GM19463 (cell line): ENCODE measurements around the gene TERB1.
A peak's percentile ranks its signal among the peaks of the same experiment; 100 is the strongest.

Experiments
- ATAC-seq: cut with Tn5 transposase; IDR thresholded peaks from one replicate; pipeline ENCODE4 v1.9.1; 2021; ENCODE audit warnings: mild to moderate bottlenecking, moderate library complexity; ENCODE audit not compliant: unreplicated experiment

The TERB1 gene

DNA sequence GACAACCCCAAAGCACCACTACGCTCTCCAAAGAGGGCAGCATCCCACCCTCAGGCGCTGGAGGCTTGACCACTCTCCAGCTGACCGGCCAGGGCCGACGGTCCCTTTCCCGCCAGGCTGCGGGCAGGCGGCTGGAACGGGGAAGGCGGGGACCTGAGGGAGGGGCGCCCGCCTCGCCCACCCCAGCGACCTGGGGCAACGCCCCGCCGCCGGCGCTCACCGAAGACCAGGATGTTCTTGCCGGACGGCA lies 50.4 kb downstream of the TERB1 start:
- ATAC-seq = peak; percentile 6

DNA sequence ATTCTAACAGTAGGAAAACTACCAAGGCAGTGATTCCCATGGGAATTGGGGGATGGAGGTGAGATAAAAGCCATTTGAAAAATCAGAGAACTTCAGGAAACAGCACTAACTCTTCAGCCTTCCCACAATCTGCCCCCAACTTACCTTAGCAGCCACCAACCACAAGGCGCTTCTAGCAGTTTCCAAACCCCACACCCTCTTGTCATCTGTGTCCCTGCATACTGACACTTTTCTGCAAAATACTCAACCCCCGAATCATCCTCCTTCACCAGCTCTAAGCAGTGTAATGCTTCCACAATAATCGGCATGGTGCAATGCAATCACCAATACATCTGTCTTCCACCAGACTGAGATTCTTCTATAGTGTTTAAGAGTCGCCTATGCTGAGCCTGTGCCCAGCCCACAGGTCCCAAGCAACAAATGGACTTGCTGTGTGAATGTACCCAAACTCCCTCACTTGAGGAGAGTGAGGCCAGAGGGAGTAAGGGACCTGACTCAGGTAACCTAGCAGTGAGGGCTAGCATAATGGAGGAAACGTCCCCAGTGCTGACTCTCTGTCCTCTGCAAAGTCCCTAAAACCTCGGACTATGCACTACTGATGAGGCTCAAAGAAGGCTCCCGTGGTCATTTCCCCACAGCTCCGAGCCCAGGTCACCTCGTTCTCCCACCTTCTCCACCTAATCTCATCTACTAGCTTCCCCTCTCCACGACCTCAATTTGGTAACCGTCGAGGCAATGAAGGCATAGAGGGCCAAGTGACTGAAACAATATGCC lies 50.9 kb downstream of the TERB1 start:
- ATAC-seq = no peak

DNA sequence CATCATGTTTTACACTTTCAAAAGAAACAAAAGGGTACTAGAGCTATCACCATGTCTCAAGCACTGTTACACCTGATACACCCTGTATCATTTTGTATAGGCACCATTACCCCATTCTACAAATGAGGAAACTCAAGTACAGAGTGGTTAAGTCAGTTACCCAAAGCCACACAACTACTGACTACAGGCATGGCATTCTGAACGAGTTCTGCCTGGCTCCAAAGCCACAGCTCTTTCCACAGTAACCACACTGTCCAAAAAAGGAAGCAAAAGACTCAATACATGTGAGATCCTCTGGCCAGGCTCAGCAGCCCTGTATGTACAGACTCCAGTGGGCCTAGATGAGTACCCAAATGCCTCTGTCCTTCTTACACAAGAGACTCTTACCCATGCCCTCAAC lies 54.7 kb downstream of the TERB1 start:
- ATAC-seq = peak; percentile 42

DNA sequence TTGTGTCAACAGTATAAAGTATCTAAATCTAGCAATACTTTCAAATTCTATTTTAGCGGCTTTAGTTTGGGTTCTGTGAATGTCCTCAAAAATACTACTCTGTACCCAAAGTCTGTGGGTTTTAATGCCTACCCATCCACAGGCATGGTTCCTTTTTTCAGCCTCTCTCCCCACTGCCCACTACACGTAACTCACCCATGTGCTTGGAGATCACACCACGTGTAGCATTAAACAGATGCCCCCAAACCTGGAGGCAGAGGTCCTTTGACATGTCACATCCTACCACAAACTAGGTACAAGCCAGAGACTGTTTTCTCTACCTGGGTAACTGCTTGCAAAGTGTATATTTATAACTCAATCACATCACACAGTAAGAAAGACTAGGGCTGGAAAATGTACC lies 55.3 kb downstream of the TERB1 start:
- no peak for ATAC-seq

DNA sequence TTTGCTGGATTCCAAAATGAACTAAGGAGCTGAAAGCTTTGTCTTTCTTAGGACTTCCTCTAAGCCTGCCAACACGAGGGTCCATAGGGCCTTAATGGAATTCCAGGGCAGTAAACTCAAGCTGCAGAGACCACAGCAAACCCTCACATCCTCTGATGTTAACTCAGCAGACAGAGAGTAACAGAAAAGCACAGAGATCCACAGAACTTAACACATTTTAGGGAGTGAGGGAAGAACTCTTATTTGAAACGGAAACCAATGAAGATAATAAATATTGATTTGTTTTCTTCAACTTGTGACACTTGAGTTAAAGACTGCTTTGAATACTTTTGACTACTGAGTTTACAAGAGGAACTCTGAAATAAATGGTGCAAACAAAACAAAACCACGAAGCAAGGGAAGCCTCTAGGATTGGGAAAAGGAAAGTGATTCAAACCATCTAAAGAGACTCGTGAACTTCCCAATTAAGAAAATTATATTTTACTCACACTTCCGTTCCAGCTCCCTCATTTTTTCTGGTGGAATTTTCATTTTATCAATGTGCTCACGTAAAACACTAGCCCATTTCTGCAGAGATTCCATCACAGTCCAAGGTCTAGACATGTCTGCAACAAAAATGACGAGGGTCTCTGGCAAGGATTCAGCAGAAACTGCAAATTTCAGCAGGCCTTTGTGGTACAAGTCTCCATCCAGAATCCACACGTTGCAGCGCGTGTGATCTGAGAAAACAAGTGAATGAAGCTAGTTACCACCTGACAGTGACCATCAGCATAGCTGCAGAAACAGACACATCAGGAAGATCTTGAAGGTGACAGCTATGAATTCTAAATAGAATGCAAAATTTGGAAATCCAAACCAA lies 59.2 kb downstream of the TERB1 start:
- no peak for ATAC-seq

DNA sequence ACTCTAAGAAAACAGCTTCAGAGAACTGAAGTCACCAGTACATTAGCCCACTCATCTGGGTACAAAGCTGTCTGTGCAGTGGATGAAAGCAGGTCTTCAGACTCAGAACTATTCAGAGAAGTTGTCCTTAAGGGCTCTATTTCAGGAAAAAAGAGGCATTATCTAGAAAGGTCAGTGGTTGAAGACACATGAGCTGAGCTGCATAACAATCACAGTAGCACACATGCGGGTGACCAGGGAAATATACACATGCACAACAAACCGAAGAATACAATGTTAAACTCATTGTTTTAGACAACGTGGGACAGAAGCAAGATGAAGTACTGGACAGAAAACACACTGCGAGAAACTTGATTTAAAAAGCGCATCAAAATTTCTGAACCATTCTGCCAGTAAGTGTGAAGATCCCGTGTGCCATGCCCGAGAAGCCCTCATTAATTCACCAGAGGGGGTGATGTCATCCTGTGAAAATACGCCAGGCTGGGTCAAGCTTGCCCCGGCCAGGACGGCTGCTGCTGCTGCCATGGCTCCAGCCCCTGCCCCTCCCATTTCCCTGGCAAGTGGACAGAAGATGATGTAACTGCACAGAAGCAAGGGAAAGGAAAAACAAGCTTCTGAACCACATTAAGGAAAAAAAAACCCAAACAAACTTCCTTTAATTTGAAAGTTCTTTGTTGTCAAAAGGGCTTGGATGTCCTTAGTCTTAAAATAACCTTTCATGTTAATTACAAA lies 60.0 kb downstream of the TERB1 start:
- ATAC-seq = no peak

DNA sequence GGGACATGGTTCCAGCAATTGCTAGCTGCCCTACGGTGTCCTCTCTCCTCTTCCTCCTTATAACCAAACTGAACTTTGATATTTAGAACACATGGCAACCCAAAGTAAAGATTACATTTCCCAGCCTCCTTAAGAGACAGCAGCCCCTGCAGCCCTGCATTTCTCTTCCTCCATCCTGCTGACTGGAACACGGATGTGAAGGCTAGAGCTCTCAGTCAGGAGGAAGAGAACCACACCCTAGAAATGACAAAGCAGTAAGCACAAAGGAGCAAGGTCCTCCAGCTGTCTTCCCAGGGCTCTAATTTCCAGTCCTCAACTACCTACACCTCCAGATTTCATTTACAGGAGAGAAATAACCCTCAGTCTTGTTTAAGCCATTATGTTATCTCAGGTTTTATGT lies 60.9 kb downstream of the TERB1 start:
- ATAC-seq = no peak

DNA sequence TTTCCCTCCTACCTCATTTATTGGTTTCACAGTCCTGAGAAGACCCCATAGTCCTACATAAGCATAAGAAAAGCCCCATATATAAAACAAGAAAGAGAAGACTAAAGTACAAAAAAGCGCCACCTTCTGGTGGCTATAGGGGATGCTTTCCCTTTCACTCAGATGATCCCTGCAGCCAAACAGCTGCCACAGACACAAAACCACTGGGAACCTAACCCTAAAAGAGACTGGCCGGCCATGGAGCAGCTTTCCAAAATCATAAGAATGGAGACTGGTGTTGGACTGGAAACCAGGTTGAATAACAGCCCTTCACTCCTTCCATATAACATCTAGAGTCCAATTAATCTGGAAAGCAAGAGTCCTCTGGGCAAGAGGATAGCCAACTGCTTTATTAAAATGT lies 61.4 kb downstream of the TERB1 start:
- no peak for ATAC-seq

DNA sequence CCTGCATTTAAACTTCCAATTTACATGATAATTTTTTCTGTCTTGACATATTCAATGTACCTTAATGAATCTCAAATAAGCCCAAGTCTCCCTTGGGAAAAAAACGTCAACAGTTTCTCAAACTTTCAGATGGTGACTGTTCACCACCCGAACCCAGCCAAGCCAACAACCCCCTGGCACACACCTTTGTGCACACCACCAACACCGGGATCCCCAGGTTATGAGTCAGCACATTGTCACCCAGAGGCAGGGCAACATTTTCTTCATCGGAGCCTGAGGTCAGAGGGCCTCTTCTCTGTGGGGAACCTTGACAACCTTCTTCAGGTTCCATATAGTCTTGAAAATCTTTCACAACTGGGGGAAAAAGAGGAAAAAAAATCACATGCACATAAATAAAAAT lies 65.5 kb downstream of the TERB1 start:
- no peak for ATAC-seq

DNA sequence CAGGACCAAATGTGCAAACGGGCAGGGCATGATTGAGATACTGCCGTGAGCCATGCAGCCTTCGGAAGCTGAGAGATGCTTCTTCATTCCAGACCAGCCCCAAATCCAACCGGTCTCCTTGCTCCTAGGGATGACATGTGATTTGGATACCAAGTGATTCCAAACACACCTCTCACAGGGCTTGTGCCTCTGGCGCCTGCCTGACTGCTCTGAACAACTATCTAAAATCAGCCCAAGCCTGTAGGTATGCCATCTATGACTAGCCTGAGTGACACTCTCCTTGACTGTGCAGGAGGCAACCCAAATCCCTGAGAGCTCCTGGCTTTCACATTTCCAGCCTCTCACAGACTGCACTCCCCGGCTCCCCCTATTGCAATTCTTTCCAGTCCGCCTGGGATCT lies 70.3 kb downstream of the TERB1 start:
- ATAC-seq = no peak

DNA sequence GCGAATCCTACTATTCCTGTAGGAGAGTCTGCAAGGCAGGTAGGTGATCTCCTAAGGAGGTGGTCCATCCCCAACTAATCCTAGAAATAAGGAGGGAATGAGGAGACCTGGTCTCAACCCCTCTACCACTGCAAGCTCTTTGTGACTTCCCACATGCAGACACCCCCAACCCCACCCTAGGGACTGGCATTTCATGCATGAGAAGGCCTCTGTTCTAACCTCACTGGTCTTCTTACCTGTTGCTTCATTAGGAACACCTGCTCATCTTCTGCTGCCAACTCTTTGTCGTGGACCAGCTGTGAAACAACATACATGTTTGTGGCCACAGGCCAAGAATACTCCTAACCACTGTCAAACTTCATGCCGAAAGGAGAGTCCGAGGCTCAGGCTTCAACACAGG lies 72.6 kb downstream of the TERB1 start:
- no peak for ATAC-seq

DNA sequence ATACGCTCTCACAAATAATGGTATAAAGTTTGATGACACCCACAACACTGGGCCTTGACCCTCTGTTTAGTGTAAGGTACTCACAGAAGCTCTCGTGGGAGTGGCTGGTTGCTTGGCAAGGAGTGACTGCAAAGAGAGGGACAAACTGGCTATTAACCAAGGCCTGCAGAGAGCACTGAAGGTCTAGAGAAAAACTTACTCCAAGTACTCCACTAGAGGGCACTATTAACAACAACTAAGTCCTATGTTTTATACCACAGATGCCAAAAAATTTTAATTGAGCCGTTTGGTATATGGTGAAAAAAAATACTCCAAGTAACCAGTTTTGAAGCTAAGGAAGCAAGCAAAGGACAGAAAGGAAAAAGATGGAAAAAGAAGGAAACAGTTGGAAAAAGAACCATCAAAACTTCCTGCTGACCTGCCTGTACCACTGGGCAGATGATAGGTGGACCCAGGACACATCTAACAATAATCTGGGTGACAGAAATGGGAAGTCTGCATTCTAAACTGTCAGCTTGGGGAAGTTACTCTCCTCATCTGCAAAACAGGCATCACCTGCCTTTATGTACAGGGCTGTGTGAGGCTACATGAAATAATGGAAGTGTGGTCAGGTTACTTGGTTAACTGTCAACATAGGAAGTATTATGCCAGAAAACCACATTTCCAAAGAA lies 73.1 kb downstream of the TERB1 start:
- ATAC-seq = no peak

DNA sequence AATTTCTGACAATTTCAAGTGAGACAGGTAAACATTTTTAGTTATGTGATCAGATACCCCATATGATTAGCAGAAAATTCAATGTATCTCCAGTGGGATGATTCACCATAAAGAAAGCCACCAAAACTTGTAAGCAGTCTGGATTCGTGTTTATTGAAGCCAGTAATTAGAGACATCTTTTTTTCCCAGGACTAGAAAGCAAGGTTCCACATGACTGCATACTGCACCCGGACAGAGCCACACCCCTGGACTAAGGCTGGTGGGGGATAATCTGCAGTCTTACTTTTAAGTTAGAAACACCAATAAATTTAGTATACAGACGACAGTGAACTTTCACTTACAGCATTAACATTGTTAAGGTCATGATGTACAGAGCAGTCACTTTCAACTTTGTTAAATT lies 80.6 kb downstream of the TERB1 start:
- no peak for ATAC-seq

DNA sequence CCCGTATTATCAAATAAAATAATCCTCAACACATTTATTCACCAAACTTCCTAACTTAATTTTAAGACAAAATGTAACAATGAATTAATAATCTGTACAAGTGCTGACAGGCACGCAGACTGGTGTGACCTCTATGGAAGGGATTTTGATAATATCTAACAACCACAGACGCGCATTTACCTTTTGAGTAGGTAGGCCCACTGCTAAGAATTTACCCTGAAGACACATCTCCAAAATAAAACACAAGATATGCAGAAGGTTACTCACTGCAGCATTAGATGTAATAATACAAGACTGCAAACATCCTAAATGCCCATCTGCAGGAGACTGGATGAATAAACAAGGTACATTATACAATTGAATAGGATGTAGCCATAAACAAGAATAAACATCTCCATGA lies 82.1 kb downstream of the TERB1 start:
- no peak for ATAC-seq

DNA sequence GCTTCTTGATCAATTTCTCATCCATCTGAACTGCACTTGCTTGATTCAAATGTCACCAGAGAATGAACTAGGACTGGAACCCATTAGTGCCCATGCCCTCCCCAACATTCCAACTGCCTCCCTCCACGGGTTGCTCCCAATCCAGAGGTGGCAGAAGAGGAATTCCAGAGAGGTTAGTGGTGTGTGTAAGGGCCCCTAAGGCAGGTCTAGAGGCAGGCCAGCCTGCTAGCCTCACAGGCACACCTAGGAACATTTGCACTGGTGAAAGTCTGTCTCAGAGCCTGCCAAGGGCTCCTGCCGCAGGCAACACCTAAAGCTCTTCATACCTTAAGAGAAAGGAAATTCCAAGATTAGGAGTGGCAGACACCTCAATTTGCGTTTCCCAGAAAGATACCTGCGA lies 83.6 kb downstream of the TERB1 start:
- ATAC-seq = no peak

DNA sequence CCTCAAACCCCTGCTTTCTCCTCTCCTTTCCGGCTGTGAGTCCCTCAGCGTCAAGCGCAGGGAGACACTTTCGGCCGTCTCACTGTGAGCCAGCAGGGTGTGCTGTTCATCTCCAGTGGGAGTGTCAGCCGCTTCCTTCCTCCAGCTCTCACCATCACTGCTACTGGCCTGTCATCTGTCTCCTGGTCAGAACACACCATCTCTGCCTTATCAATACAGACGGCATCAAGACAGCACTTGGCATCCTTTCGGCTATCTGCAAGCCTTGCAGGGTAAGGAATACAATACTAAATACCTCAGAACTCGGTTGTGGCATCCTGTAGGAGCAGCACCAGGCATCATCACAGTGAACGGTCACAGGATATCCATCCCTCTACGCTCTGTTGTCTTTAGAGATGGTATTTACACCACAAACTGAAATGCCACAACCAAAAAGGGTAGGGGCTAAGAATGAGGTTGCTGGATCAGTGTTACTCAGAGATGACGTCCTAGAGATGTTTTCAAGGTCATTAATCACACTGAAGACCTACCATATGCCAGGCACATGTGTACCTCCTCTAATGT lies 84.2 kb downstream of the TERB1 start:
- no peak for ATAC-seq

DNA sequence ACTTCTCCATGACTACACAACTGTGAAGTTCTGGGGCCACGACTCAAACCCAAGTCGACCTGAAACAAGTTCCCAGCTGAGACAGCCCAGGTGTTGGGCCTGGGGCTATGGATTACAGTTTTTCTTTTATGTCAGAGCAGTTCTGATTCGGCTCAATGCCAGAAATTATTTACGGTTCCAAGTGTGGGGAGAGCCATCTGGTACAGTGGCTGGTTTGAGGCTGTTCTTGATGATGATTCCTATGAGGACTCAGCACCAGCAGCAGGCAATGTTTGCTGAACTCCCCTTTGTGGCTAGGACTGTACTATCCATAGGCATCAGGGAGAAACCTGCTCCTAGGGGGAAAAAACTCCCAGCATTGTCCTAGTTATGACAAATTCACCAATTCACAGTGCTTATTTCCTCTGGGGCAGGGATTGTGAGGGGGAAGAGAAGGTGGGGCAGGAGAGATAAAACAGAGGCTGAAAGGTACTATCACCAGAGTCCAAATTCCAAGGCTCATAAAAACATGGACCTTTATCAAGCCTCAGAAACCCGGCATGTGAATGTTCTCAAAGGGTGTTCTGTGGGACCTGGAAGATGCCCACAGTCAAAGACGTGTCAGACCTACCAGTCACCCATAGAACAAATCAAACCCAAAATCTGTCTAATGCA lies 86.6 kb downstream of the TERB1 start:
- no peak for ATAC-seq

DNA sequence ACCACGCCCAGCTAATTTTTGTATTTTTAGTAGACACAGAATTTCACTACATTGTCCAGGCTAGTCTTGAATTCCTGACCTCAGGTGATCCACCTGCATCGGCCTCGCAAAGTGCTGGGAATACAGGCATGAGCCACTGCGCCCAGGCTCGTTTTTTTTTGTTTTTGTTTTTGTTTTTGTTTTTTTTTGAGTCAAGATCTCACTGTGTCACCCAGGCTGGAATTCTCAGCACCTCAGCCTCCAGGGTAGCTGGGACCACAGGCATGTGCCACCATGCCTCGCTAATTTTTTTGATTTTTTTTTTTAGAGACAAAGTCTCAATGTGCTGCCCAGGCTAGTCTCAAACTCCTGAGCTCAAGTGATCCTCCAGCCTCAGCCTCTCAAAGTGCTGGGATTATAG lies 87.3 kb downstream of the TERB1 start:
- ATAC-seq = no peak

DNA sequence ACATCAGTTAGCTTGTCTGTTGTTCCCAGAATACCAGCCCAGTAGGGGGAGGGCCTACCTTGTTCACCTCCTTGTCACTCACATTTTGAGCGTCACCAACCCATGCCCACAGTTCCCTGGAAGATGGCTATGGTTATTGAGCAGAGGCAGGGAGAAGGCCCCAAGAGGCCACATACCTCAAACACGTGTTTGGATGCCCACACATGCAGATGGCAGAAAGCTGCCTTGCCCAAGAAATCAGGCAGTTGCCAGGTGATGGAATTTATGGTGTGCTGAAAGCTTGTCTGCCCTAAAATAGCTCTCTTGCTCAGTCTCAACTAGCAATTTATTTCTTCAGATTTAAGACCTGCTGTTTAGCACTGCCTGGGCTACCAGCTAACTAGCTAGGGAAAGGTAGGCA lies 88.3 kb downstream of the TERB1 start:
- ATAC-seq = no peak

DNA sequence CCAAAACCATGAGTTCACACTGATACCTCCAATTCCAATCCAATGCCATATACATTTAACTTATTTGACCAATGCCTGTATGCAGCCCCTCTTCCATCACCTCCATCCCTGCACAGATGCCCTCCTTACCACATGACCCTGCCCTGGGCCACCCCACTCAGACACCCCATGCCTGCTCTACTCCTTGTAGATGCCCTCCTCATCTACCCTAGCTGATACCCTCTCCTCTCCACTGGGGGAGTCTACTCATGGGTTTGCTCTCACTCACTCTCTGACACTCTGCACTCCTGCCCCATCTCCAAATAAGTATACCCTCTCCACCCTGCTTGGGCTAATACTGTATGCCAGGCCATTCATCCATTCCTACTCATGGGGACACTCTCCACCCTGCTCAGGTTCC lies 88.9 kb downstream of the TERB1 start:
- ATAC-seq = no peak

DNA sequence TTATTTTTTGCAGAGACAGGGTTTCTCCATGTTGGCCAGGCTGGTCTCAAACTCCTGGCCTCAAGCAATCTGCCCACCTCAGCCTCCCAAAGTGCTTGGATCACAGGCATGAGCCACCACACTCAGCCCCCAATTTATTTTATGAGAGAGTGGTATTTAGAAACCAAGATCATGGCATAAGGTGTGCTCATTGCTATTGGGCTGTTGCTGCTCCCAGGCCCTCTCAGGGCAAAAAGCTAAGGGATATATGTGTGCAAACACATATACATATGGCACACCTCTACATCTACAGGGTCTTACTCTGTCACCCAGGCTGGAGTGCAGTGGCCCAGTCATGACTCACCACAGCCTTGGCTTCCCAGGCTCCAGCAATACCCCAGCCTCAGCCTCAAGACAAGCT lies 89.8 kb downstream of the TERB1 start:
- no peak for ATAC-seq
